ENCODE results near the gene ANKRD17.
"Not testable (repeated sequence)": the region's sequence is repeated elsewhere in the genome, so short reads cannot be mapped to it uniquely, and the experiment has no call there.

The ANKRD17 gene, protein sequence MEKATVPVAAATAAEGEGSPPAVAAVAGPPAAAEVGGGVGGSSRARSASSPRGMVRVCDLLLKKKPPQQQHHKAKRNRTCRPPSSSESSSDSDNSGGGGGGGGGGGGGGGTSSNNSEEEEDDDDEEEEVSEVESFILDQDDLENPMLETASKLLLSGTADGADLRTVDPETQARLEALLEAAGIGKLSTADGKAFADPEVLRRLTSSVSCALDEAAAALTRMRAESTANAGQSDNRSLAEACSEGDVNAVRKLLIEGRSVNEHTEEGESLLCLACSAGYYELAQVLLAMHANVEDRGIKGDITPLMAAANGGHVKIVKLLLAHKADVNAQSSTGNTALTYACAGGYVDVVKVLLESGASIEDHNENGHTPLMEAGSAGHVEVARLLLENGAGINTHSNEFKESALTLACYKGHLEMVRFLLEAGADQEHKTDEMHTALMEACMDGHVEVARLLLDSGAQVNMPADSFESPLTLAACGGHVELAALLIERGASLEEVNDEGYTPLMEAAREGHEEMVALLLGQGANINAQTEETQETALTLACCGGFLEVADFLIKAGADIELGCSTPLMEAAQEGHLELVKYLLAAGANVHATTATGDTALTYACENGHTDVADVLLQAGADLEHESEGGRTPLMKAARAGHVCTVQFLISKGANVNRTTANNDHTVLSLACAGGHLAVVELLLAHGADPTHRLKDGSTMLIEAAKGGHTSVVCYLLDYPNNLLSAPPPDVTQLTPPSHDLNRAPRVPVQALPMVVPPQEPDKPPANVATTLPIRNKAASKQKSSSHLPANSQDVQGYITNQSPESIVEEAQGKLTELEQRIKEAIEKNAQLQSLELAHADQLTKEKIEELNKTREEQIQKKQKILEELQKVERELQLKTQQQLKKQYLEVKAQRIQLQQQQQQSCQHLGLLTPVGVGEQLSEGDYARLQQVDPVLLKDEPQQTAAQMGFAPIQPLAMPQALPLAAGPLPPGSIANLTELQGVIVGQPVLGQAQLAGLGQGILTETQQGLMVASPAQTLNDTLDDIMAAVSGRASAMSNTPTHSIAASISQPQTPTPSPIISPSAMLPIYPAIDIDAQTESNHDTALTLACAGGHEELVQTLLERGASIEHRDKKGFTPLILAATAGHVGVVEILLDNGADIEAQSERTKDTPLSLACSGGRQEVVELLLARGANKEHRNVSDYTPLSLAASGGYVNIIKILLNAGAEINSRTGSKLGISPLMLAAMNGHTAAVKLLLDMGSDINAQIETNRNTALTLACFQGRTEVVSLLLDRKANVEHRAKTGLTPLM (N-terminal part only)

DNA sequence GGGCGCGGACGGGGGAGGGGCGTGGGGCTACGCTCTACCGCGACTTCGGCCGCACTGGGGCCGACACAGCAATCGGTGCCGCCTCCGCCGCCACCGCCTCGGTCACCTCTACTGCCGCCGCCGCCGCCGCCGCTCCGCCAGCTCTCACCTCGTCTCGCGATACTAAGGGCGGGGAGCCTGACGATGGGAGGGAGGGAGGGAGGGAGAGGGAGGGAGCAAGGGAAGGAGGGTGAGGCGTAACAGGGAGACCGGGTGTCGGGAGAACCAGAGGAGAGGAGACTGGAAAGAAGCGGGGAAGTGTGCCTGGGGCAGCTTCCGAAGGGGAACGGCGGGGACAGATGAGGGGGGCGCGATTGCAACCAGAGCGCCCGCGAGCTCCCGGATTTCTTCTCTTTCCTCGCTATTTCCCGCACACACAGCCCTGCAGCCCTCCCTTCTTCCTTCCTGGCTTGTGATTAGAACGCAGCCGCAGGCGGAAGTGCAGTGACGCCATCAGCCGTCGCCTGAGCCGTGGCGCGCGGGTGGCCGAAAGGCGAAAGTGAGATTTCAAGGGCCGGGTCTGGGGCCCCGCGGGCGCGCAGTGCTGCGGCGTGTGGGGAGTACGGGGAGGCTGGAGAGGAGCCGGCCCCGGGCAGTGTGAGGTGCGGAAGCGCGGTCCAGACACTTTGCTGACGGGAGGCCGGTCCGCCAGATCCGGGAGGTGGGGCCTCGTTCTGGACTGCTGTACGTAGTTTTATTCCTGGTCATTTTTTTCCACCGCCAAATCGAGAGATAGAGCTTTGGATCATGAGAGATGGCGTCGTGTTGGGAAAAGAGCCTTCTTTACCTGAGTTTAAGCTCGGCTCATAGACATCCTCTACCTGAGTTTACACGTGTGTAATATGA is at the start of gene ANKRD17:
Gene ANKRD17 (minus strand): TSS at position 113 of the 885 bp plus-strand sequence. CDS start 130 bp downstream, outside the sequence.
- H3K36me3 Mint-ChIP-seq = peaks cover 7% of the 10 kb centered on the region
- no peaks in the 10 kb centered on the region for H3K27me3 Mint-ChIP-seq
- no peaks in the 10 kb centered on the region for H3K9me3 Mint-ChIP-seq
- H3K4me3 Mint-ChIP-seq = peak within 1 kb of the TSS; percentile 97
- peaks cover 60% of the 10 kb centered on the region for H3K4me1 Mint-ChIP-seq
- peak within 1 kb of the TSS; percentile 100 for H3K27ac Mint-ChIP-seq

DNA sequence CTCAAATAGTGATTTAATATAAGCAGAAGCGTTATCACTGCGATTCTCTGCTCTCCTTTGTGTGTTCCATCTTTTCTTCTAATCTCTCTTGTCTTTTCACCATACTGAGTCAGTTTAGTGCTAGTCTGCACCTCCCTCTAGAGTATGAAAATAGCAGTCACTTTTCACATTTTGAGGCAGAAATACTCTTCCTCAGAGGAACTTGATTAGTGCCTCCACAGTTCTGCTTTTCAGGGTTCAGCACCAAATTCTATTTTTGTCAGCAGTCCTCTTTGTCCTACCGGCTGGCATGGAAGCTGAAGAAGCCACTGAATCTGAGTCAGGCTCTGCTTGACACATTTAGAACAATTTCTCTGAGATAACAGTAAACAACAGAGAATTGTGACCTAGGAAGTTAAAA is 49.7 kb upstream of the ANKRD17 start:
- Mint-ChIP-seq H3K36me3 (peaks cover 2% of the 10 kb centered on the region), H3K4me3 (no peak overlapping the region), H3K9me3 (no peaks in the 10 kb centered on the region), H3K27ac (no peak overlapping the region), H3K27me3 (no peaks in the 10 kb centered on the region), H3K4me1 (no peaks in the 10 kb centered on the region)

DNA sequence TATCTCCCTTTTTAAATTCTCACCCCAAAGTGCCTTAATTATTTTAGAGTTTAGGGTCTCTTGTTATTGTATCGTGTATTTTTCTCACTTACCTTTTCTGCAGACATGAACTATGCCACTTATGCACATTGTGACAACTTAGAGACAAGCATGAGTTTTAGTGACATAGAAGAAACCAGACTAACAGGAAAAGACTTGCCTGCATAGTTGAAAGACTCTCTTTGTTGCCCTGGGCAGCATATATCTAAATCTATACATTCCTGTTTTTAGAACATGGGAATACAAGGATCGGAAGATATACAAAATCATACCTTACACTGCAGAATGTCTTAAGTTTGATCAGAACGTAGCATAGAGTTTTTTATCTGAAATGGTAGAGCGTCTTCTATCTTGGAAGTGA is 45.1 kb upstream of the ANKRD17 start:
- H3K27ac Mint-ChIP-seq = no peak overlapping the region
- peaks cover 2% of the 10 kb centered on the region for H3K36me3 Mint-ChIP-seq
- no peaks in the 10 kb centered on the region for H3K4me1 Mint-ChIP-seq

DNA sequence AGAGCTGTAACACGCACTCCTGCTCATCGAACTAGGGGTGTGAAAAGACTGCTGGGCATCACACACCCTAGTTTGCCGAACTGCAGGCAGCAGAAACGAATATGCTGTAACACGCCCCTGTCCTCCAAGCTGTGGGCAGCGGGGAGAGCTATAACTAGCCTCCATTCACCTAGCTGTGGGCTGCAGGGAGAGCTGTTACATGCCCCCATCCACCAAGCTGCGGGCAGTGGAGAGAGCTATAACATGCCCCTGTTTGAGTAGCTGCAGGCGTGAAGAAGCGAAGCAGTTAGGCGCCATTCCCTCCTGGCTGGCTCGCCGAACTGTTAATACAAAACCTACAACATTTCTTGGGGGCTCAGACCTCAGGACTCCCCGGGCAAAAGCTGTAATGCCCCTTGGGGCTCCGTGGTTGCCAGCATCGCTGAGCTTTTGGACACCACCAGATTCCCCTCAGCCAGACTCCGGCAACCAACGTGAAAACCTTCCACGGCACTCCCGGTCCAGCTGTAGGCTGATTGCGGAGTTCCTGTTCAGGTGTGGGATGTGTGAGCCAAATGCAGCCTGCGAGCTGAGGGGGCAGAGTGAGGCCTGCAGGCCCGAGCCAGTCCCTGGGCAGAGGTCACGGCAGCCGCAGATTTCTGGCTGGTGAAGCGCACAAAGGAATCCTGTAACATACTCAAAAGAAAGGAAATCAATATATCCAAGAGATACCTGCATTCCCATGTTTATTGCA is 41.1 kb upstream of the ANKRD17 start:
- Mint-ChIP-seq H3K4me3 (no peak overlapping the region), H3K4me1 (no peaks in the 10 kb centered on the region), H3K9me3 (peaks cover 14% of the 10 kb centered on the region), H3K27me3 (no peaks in the 10 kb centered on the region), H3K27ac (no peak overlapping the region), H3K36me3 (peaks cover 7% of the 10 kb centered on the region)

More for the DNA sequence above, 45.1 kb upstream of the ANKRD17 start:
- no peaks in the 10 kb centered on the region for H3K27me3 Mint-ChIP-seq
- no peak overlapping the region for H3K4me3 Mint-ChIP-seq
- H3K9me3 Mint-ChIP-seq = no peaks in the 10 kb centered on the region

DNA sequence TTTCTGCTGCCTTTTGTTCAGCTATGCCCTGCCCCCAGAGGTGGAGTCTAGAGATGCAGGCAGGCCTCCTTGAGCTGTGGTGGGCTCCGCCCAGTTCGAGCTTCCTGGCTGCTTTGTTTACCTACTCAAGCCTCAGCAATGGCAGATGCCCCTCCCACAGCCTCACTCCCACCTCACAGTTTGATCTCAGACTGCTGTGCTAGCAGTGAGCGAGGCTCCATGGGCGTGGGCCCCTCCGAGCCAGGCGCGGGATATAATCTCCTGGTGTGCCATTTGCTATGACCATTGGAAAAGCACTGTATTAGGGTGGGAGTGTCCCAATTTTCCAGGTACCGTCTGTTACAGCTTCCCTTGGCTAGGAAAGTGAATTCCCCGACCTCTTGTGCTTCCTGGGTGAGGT is 34.1 kb upstream of the ANKRD17 start:
- not testable (repeated sequence) for H3K4me1 Mint-ChIP-seq, H3K27me3 Mint-ChIP-seq, H3K4me3 Mint-ChIP-seq, H3K27ac Mint-ChIP-seq
- H3K9me3 Mint-ChIP-seq = peaks cover 40% of the 10 kb centered on the region
- H3K36me3 Mint-ChIP-seq = peaks cover 15% of the 10 kb centered on the region

DNA sequence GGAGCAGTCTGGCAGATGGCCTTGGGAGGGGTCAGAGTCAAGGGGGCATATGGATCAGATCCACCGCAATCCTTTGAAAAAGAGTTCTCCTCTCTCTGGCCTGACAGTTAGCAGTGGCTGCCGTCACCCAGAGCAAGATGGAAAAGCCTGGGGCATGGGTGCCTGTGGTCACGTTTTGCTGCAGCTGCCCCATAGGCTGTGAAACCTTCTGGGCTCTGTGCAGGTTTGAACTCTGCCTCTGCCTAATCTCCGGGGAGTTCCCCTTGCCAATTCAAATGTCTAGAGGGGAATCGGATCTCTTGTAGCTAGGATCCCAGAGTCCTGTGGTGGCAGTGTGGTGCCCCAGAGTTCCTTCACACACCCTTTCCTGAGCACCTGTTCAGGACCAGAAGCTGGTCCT is 23.4 kb upstream of the ANKRD17 start:
- Mint-ChIP-seq H3K27ac (no peak overlapping the region), H3K27me3 (no peaks in the 10 kb centered on the region), H3K9me3 (no peaks in the 10 kb centered on the region), H3K36me3 (peaks cover 51% of the 10 kb centered on the region), H3K4me3 (no peak overlapping the region), H3K4me1 (peaks cover 16% of the 10 kb centered on the region)

DNA sequence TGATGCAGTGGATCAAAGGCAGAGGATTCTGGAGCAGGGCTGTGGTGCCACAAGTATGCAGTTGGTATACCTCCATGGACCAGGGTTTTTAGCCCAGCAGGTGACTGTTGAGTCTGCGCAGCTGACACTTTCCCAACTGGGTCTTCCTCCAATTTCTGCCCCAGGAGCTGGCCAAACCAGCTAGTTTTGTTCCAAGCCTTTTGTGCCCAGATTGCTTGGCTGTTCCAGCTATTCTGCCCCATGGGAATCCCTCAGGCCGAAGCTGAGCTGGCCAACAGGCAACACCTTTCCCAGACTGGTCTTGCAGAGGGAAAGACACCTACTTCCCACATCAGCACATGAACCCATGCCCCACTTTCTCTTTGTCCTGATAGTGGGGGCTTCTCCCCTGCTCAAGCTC is 22.8 kb upstream of the ANKRD17 start:
- Mint-ChIP-seq H3K27ac (no peak overlapping the region), H3K4me3 (no peak overlapping the region), H3K36me3 (peaks cover 49% of the 10 kb centered on the region), H3K27me3 (no peaks in the 10 kb centered on the region), H3K9me3 (no peaks in the 10 kb centered on the region), H3K4me1 (peaks cover 16% of the 10 kb centered on the region)

DNA sequence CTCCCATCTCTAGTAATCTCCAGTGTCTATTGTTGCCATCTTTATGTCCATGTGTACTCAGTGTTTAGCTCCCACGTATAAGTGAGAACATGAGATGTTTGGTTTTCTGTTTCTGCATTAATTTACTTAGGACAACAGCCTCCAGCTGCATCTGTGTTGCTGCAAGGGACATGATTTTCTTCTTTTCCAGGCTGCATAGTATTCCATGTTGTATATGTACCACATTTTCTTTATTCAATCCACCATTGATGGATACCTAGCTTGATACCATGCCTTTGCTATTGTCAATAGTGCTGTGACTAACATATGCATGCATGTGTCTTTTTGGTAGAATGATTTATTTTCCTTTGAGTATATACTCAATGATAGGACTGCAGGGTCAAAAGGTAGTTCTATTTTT is 18.6 kb upstream of the ANKRD17 start:
- Mint-ChIP-seq H3K36me3 (peaks cover 35% of the 10 kb centered on the region), H3K27ac (no peak overlapping the region), H3K4me1 (peaks cover 16% of the 10 kb centered on the region), H3K9me3 (no peaks in the 10 kb centered on the region), H3K4me3 (no peak overlapping the region), H3K27me3 (no peaks in the 10 kb centered on the region)

DNA sequence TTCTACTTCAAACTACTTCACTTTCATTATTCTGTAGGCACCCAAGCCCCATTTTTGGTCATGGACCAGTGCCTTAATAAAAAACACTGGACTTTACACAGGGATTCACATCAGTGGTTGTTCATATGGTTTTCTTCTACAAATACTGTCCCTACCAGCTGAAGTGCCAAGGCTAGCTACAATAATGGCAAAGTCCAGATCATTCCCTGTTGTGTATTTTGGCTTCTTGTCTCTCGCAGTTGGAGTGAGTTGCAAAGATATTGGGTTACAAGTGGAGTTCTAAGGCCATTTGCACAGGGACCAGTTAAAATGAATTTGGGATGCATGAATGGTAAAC is 16.7 kb upstream of the ANKRD17 start:
- Mint-ChIP-seq H3K27ac (no peak overlapping the region), H3K27me3 (no peaks in the 10 kb centered on the region), H3K4me3 (no peak overlapping the region), H3K36me3 (peaks cover 19% of the 10 kb centered on the region), H3K9me3 (no peaks in the 10 kb centered on the region), H3K4me1 (peaks cover 7% of the 10 kb centered on the region)

DNA sequence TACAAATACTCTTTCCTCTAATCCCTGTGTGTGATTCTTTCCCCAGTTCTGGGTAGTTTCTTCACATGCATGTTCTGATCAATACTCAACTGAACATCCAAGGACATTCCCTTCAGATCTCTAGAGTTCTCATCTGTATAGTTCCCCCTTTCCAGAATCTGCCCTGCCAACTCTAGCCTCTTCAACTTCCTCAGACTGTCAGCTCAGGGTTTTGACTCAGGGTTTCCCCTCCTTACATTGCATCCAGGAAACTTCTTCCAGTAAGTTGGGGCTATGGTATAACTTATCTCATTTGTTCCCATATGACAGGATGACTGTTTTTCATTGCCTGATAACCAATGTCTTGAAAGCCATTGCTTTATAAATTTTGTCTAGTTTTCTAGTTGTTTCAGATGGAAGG is 14.2 kb upstream of the ANKRD17 start:
- Mint-ChIP-seq H3K36me3 (peaks cover 5% of the 10 kb centered on the region), H3K27ac (no peak overlapping the region), H3K4me3 (no peak overlapping the region), H3K27me3 (no peaks in the 10 kb centered on the region), H3K4me1 (no peaks in the 10 kb centered on the region), H3K9me3 (no peaks in the 10 kb centered on the region)

DNA sequence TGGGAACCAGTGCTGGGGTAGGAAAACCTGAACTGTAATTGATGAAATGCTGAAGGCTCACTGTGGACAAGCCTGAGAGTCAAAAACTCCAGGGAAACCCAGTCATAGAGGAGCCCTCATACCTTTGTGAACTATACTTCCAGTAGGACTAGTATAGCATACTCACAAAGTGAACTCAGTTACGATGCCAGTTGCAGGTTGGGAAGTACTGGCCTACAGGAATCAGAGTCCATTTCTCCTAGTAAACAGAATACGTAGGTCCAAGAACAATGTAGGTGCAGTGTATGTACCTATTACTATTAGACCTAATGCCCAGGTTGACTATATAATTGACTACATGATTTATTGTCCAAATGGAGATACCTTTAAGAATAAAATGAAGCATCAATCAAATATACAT is 8.5 kb upstream of the ANKRD17 start:
- H3K4me1 Mint-ChIP-seq = peaks cover 22% of the 10 kb centered on the region
- H3K27ac Mint-ChIP-seq = no peak overlapping the region
- no peak overlapping the region for H3K4me3 Mint-ChIP-seq
- no peaks in the 10 kb centered on the region for H3K9me3 Mint-ChIP-seq
- H3K36me3 Mint-ChIP-seq = no peaks in the 10 kb centered on the region
- no peaks in the 10 kb centered on the region for H3K27me3 Mint-ChIP-seq

DNA sequence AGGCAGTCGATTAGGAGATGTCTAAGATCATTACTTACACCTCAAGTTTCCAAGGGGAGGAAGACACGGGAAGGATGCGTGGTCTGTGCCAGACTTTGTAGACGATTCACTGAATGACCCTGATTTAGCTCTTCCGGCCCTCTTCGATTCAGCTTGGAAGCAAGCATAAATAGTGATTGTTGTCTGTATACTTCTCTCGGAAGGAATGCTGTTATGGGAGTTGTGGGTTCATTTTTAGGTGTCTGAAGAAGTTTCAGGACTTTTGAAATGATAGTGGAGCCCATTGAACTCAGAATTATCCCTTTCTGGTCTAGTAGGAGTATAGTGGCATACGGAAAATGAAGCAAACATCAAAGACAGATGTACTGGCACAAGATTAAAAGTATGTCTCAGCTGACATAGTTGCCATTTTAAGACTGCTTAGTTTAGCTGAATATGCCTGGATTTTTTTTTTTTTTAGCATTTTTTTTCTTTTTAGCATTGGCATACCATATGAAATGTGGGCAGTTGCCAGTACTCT is 1.0 kb upstream of the ANKRD17 start:
- Mint-ChIP-seq H3K27me3 (no peaks in the 10 kb centered on the region), H3K9me3 (no peaks in the 10 kb centered on the region), H3K4me1 (peaks cover 53% of the 10 kb centered on the region), H3K4me3 (peak overlapping the region; percentile 97), H3K27ac (peak overlapping the region; percentile 100), H3K36me3 (peaks cover 5% of the 10 kb centered on the region)

DNA sequence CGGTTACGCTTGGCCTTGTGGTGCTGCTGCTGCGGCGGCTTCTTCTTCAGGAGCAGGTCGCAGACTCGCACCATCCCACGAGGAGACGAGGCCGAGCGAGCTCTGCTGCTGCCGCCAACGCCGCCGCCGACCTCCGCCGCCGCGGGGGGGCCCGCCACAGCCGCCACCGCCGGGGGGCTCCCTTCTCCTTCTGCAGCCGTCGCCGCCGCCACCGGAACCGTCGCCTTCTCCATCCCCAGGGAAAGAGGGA is 237 bp downstream of the ANKRD17 start:
- H3K36me3 Mint-ChIP-seq = peaks cover 7% of the 10 kb centered on the region
- no peaks in the 10 kb centered on the region for H3K9me3 Mint-ChIP-seq
- peaks cover 66% of the 10 kb centered on the region for H3K4me1 Mint-ChIP-seq
- no peaks in the 10 kb centered on the region for H3K27me3 Mint-ChIP-seq
- peak overlapping the region; percentile 100 for H3K27ac Mint-ChIP-seq
- peak overlapping the region; percentile 97 for H3K4me3 Mint-ChIP-seq

DNA sequence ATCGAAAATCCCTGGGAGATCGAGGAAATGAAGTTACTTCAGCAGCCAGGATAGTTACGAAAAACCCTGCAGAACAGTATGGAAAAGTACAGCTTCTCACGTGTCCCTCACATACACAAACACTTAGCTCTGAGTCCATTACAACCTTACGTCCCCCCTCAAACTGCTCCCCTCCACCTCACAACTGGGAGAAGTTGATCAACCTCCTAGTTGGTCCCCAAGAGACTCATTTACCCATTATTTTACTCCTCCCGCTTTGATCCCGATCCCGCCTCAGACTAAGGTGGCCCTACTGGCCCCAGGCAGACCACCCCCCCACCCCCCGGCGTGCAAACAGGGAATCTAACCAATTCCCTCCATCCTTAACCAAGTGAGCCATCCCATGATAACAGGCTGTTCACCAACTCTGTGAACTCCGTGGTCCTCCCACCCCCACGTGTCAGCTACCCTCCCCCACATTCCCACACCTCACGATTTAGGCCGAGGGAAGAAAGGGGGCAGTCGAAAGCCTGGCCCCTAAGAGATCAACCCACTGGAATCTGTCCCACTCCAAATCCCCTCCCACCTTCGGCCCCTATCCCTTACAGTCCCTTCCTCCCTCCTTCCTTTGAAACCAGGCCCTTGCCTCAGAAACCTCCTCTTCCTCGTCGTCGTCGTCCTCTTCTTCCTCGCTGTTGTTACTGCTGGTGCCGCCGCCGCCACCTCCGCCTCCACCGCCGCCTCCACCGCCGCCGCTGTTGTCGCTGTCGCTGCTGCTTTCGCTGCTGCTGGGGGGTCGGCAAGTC is 755 bp downstream of the ANKRD17 start:
- peaks cover 11% of the 10 kb centered on the region for H3K36me3 Mint-ChIP-seq
- peak overlapping the region; percentile 97 for H3K27ac Mint-ChIP-seq
- H3K9me3 Mint-ChIP-seq = no peaks in the 10 kb centered on the region
- no peaks in the 10 kb centered on the region for H3K27me3 Mint-ChIP-seq
- peaks cover 71% of the 10 kb centered on the region for H3K4me1 Mint-ChIP-seq
- H3K4me3 Mint-ChIP-seq = peak overlapping the region; percentile 97

Data from activated naive CD4-positive, alpha-beta T cell treated with anti-CD3 and anti-CD28 coated beads, Interleukin-2, amount 50 U/mL, for 24 hours (primary cell).